Measurements from ENCODE around the gene HERC2.
"Not testable (repeated sequence)": the region's sequence is repeated elsewhere in the genome, so short reads cannot be mapped to it uniquely, and the experiment has no call there.

The HERC2 gene

GRCh38 chr15:28192772-28193171 is 129.2 kb downstream of the HERC2 start:
- in situ Hi-C loops (cut with HindIII; ENCODE audit: low pct_unique_long_range_greater_than_20kb, low sequenced_read_pairs) = no loop called here
- TF ChIP-seq JUND (IDR thresholded peaks at IDR 0.05; ENCODE audit: low read depth) = no peak

GRCh38 chr15:28191832-28192231 is 130.1 kb downstream of the HERC2 start:
- in situ Hi-C loops (cut with HindIII; ENCODE audit: low pct_unique_long_range_greater_than_20kb, low sequenced_read_pairs) = no loop called here
- DNase-seq (ENCODE audit: low read depth in 1 of 2, low spot score in 1 of 2) = no peak
- TF ChIP-seq JUND (IDR thresholded peaks at IDR 0.05; ENCODE audit: low read depth) = no peak

More at GRCh38 chr15:28192772-28193171, 129.2 kb downstream of the HERC2 start:
- DNase-seq (ENCODE audit: low read depth in 1 of 2, low spot score in 1 of 2) = no peak

GRCh38 chr15:28190391-28191174 is 131.4 kb downstream of the HERC2 start:
- no peak for DNase-seq (ENCODE audit: low read depth in 1 of 2, low spot score in 1 of 2)
- in situ Hi-C loops (cut with HindIII; ENCODE audit: low pct_unique_long_range_greater_than_20kb, low sequenced_read_pairs) = no loop called here
- TF ChIP-seq JUND (IDR thresholded peaks at IDR 0.05; ENCODE audit: low read depth) = no peak

GRCh38 chr15:28185148-28185895 is 136.7 kb downstream of the HERC2 start:
- DNase-seq (ENCODE audit: low read depth in 1 of 2, low spot score in 1 of 2) = no peak
- in situ Hi-C loops (cut with HindIII; ENCODE audit: low pct_unique_long_range_greater_than_20kb, low sequenced_read_pairs) = no loop called here
- no peak for TF ChIP-seq JUND (IDR thresholded peaks at IDR 0.05; ENCODE audit: low read depth)

- in situ Hi-C loops (cut with HindIII; ENCODE audit: low pct_unique_long_range_greater_than_20kb, low sequenced_read_pairs) = no loop called here
These were observed 137.8 kb downstream of the HERC2 start for GRCh38 chr15:28184166-28184565.

GRCh38 chr15:28182731-28183130 is 139.2 kb downstream of the HERC2 start:
- in situ Hi-C loops (cut with HindIII; ENCODE audit: low pct_unique_long_range_greater_than_20kb, low sequenced_read_pairs) = no loop called here
- no peak for DNase-seq (ENCODE audit: low read depth in 1 of 2, low spot score in 1 of 2)
- no peak for TF ChIP-seq JUND (IDR thresholded peaks at IDR 0.05; ENCODE audit: low read depth)

More at GRCh38 chr15:28184166-28184565, 137.8 kb downstream of the HERC2 start:
- no peak for TF ChIP-seq JUND (IDR thresholded peaks at IDR 0.05; ENCODE audit: low read depth)
- no peak for DNase-seq (ENCODE audit: low read depth in 1 of 2, low spot score in 1 of 2)

- DNase-seq (ENCODE audit: low read depth in 1 of 2, low spot score in 1 of 2) = no peak
- no peak for TF ChIP-seq JUND (IDR thresholded peaks at IDR 0.05; ENCODE audit: low read depth)
- in situ Hi-C loops (cut with HindIII; ENCODE audit: low pct_unique_long_range_greater_than_20kb, low sequenced_read_pairs) = no loop called here
These were observed 139.8 kb downstream of the HERC2 start for GRCh38 chr15:28182216-28182615.

GRCh38 chr15:28181366-28181765 is 140.6 kb downstream of the HERC2 start:
- in situ Hi-C loops (cut with HindIII; ENCODE audit: low pct_unique_long_range_greater_than_20kb, low sequenced_read_pairs) = no loop called here
- no peak for DNase-seq (ENCODE audit: low read depth in 1 of 2, low spot score in 1 of 2)
- TF ChIP-seq JUND (IDR thresholded peaks at IDR 0.05; ENCODE audit: low read depth) = no peak

GRCh38 chr15:28179270-28179669 is 142.7 kb downstream of the HERC2 start:
- in situ Hi-C loops (cut with HindIII; ENCODE audit: low pct_unique_long_range_greater_than_20kb, low sequenced_read_pairs) = no loop called here
- no peak for TF ChIP-seq JUND (IDR thresholded peaks at IDR 0.05; ENCODE audit: low read depth)
- no peak for DNase-seq (ENCODE audit: low read depth in 1 of 2, low spot score in 1 of 2)

- no peak for TF ChIP-seq JUND (IDR thresholded peaks at IDR 0.05; ENCODE audit: low read depth)
- no peak for DNase-seq (ENCODE audit: low read depth in 1 of 2, low spot score in 1 of 2)
- in situ Hi-C loops (cut with HindIII; ENCODE audit: low pct_unique_long_range_greater_than_20kb, low sequenced_read_pairs) = no loop called here
These were observed 143.3 kb downstream of the HERC2 start for GRCh38 chr15:28178727-28179126.

- in situ Hi-C loops (cut with HindIII; ENCODE audit: low pct_unique_long_range_greater_than_20kb, low sequenced_read_pairs) = no loop called here
- no peak for DNase-seq (ENCODE audit: low read depth in 1 of 2, low spot score in 1 of 2)
- no peak for TF ChIP-seq JUND (IDR thresholded peaks at IDR 0.05; ENCODE audit: low read depth)
These were observed 143.7 kb downstream of the HERC2 start for GRCh38 chr15:28178290-28178689.

GRCh38 chr15:28169366-28169765 is 152.6 kb downstream of the HERC2 start:
- TF ChIP-seq JUND (IDR thresholded peaks at IDR 0.05; ENCODE audit: low read depth) = no peak
- in situ Hi-C loops (cut with HindIII; ENCODE audit: low pct_unique_long_range_greater_than_20kb, low sequenced_read_pairs) = no loop called here
- DNase-seq (ENCODE audit: low read depth in 1 of 2, low spot score in 1 of 2) = no peak

GRCh38 chr15:28168405-28169121 is 153.4 kb downstream of the HERC2 start:
- DNase-seq (ENCODE audit: low read depth in 1 of 2, low spot score in 1 of 2); in situ Hi-C loops (cut with HindIII; ENCODE audit: low pct_unique_long_range_greater_than_20kb, low sequenced_read_pairs): not testable (repeated sequence)
